ENCODE results near the gene BARX1. TPM values are rescaled to one million over a fixed set of nuclear protein-coding genes. Genes with fewer than 3 reads are reported as not detected.

BARX1 gene
- total and polyA plus RNA-seq, 7 donors: not detected

- DNase-seq: no peak
- ATAC-seq: no peak
- Histone ChIP-seq H3K9me3 (peaks cover 5% of the 10 kb centered on the region), H3K36me3 (ENCODE audit: insufficient read depth in 1 of 2, low read depth in 1 of 2) (no peaks in the 10 kb centered on the region), H3K4me3 (no peak overlapping the region), H3K27me3 (ENCODE audit: insufficient read depth in 3 of 3, low read length in 2 of 3) (peaks cover 0 to 10% (median 0%) of the 10 kb centered on the region in 3 donors), H3K27ac (no peak overlapping the region), H3K4me1 (no peaks in the 10 kb centered on the region)
- TF ChIP-seq, protein P1, sequence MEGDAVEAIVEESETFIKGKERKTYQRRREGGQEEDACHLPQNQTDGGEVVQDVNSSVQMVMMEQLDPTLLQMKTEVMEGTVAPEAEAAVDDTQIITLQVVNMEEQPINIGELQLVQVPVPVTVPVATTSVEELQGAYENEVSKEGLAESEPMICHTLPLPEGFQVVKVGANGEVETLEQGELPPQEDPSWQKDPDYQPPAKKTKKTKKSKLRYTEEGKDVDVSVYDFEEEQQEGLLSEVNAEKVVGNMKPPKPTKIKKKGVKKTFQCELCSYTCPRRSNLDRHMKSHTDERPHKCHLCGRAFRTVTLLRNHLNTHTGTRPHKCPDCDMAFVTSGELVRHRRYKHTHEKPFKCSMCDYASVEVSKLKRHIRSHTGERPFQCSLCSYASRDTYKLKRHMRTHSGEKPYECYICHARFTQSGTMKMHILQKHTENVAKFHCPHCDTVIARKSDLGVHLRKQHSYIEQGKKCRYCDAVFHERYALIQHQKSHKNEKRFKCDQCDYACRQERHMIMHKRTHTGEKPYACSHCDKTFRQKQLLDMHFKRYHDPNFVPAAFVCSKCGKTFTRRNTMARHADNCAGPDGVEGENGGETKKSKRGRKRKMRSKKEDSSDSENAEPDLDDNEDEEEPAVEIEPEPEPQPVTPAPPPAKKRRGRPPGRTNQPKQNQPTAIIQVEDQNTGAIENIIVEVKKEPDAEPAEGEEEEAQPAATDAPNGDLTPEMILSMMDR (IDR thresholded peaks at IDR 0.05): no peak
- intact Hi-C loops (cut with DNase I): no loop called here
- WGBS, 3 donors: 18 to 29% (median 28%) methylated on average over 2 of the region's 2 CpGs
Measured at GRCh38 chr9:93984860-93985259, 29.7 kb upstream of the BARX1 start.

GRCh38 chr9:93983875-93984274 is 28.7 kb upstream of the BARX1 start:
- H3K9me3 ChIP-seq: peaks cover 5% of the 10 kb centered on the region
- TF ChIP-seq, protein P1 (IDR thresholded peaks at IDR 0.05): no peak
- intact Hi-C loops (cut with DNase I): no loop called here
- H3K27ac ChIP-seq: no peak overlapping the region
- H3K36me3 ChIP-seq (ENCODE audit: insufficient read depth in 1 of 2, low read depth in 1 of 2): no peaks in the 10 kb centered on the region
- H3K4me1 ChIP-seq: no peaks in the 10 kb centered on the region
- no peak overlapping the region for H3K4me3 ChIP-seq
- peaks cover 0 to 11% (median 0%) of the 10 kb centered on the region in 3 donors for H3K27me3 ChIP-seq (ENCODE audit: insufficient read depth in 3 of 3, low read length in 2 of 3)
- DNase-seq (no peak), ATAC-seq (no peak)

- intact Hi-C loops (cut with DNase I): no loop called here
- H3K9me3 ChIP-seq: no peaks in the 10 kb centered on the region
- no peak overlapping the region for H3K27ac ChIP-seq
- no peaks in the 10 kb centered on the region for H3K36me3 ChIP-seq (ENCODE audit: insufficient read depth in 1 of 2, low read depth in 1 of 2)
- no peak overlapping the region for H3K4me3 ChIP-seq
- DNase-seq (no peak), ATAC-seq (no peak)
- TF ChIP-seq, protein P1 (IDR thresholded peaks at IDR 0.05): no peak
- peaks cover 0 to 11% (median 3%) of the 10 kb centered on the region in 3 donors for H3K27me3 ChIP-seq (ENCODE audit: insufficient read depth in 3 of 3, low read length in 2 of 3)
- H3K4me1 ChIP-seq: no peaks in the 10 kb centered on the region
- WGBS, 3 donors: 54 to 77% (median 68%) methylated on average over 4 of the region's 4 CpGs
Measured at GRCh38 chr9:93979721-93980120, 24.6 kb upstream of the BARX1 start.

DNA sequence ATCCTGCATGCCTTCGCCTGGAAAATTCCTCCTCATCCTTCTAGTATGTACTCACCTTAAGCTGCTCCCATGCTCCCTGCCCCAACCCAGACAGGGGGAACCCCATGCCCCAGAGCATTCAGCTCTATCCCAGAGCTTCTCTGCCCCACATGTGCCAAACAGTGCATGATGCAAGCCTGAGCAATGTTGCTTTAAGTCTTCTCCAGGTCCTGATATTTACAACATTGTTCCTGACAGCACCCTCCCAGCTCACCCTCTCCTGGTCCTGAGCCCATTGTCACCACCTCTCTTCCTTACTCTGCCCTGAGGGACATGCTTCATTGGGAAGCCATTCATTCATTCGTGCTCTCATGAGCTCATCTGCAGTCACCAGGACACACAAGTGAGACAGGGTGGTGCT is 23.4 kb upstream of the BARX1 start:
- H3K4me1 ChIP-seq: no peaks in the 10 kb centered on the region
- DNase-seq (no peak), ATAC-seq (no peak)
- H3K27me3 ChIP-seq (ENCODE audit: insufficient read depth in 3 of 3, low read length in 2 of 3): peaks cover 0 to 11% (median 3%) of the 10 kb centered on the region in 3 donors
- 68 to 85% (median 84%) methylated on average over 2 of the region's 2 CpGs for WGBS, 3 donors
- H3K27ac ChIP-seq: no peak overlapping the region
- TF ChIP-seq, protein P1 (IDR thresholded peaks at IDR 0.05): no peak
- no peaks in the 10 kb centered on the region for H3K36me3 ChIP-seq (ENCODE audit: insufficient read depth in 1 of 2, low read depth in 1 of 2)
- H3K9me3 ChIP-seq: peaks cover 1% of the 10 kb centered on the region
- H3K4me3 ChIP-seq: no peak overlapping the region
- intact Hi-C loops (cut with DNase I): no loop called here

DNA sequence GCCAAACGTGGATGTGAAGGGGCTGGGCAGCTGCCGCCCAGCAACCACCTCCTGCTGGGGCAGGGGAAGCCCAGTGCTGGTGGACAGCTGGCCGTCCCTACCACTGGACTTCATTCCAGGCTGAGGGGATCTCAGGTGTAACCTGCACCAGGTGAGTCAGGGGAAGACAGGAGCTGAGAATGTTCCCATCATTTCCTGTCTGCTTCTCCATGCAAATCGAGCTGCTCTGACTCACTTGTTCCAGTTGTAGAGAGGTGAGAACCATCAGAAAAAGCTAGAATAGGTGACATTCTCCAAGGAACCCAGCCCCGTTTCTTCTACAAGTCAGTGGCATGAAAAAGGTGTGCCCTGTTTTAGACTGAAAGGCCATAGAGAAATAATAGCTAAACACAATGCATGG is 21.8 kb upstream of the BARX1 start:
- Histone ChIP-seq H3K27me3 (ENCODE audit: insufficient read depth in 3 of 3, low read length in 2 of 3) (peaks cover 0 to 14% (median 3%) of the 10 kb centered on the region in 3 donors), H3K4me1 (no peaks in the 10 kb centered on the region), H3K9me3 (peaks cover 5% of the 10 kb centered on the region), H3K36me3 (ENCODE audit: insufficient read depth in 1 of 2, low read depth in 1 of 2) (no peaks in the 10 kb centered on the region), H3K27ac (no peak overlapping the region), H3K4me3 (no peak overlapping the region)
- DNase-seq: no peak
- intact Hi-C loops (cut with DNase I): no loop called here
- WGBS, 3 donors: 65 to 82% (median 82%) methylated on average over 5 of the region's 5 CpGs
- no peak for ATAC-seq
- TF ChIP-seq, protein P1 (IDR thresholded peaks at IDR 0.05): no peak
